ENCODE measurements around the gene OTUB1. TPM values are rescaled to one million over a fixed set of nuclear protein-coding genes. Genes with fewer than 3 reads are reported as not detected.
A peak's percentile ranks its signal among the peaks of the same experiment; 100 is the strongest.

Gene OTUB1
- total RNA-seq, 1 experiment from 2014 or later, result 87.0 TPM

DNA sequence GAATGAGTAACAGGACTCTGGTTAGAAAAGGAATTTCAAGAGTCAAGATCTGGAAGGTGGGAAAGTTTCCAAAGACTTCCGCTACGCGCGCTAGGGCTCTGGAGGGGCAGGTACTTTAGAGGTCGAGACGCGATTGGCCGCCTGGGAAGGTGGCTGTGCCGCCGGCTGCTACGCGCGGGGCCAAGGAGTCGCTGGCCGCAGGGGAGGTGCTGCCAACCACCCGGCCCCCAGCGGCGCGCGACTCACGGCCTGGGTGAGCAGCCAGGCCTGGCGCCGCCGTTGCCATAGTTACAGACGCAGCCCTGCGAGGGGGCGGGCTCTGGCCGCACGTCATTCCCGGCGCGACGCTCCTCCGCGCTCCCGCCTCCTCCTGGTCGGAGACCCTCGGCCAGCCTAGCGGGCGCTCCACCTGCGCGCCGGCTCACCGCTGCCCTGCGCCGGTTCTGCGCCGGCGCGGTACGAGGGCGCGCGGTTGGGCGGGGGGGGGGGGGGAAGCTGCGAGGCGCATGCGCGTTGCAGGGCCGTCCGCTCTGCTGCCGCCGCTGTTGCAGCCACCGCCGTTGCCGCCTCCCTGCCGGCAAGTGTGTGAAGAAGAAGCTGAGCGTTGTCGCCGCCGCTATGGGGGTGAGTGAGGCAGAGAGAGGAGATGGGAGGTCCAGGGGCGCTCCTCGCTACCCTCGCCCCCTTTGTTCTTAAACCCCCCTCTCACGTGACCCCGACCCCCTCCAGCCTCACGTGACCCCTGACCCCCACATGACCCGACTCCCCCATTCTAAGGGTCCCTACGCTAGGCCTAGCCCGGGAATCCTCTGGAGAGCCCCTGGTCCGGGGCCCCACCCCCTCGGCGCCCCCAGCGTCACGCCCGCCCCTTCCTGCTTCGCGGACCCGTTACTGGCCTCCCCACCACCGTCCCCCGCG is 47.5 kb upstream of the OTUB1 start, which contains the start of gene NAA40:
NAA40 (plus strand) TSS at position 524 of the 918 bp plus-strand sequence; CDS start at position 619, 95 bp downstream.
- no peaks in the 10 kb centered on the region for H3K9me2 ChIP-seq (ENCODE audit: insufficient read depth)
- RAD21 ChIA-PET (ENCODE audit: low non-redundant PET in 1 of 2, low total read pairs in 2 of 2, uncharacterized antibody in 2 of 2, unreplicated experiment in 2 of 2), result interaction anchor here (0.6 kb wide), 2 partner anchors 21 to 69 kb away, joined by 3 read pairs; no protein-coding TSS in a partner anchor
- peak; percentile 89 for TF ChIP-seq SP1 (IDR thresholded peaks at IDR 0.05; ENCODE audit: low read depth)
- peak; percentile 90 for TF ChIP-seq EGR1 (IDR thresholded peaks at IDR 0.05; ENCODE audit: low read depth)
- peak; percentile 38 for TF ChIP-seq POLR2A (IDR thresholded peaks at IDR 0.05; ENCODE audit: borderline replicate concordance, extremely low read depth, insufficient read depth, insufficient read length)
- TF ChIP-seq FOSL1 (IDR thresholded peaks at IDR 0.05; ENCODE audit: low read depth), result no peak
- TF ChIP-seq, protein P1, sequence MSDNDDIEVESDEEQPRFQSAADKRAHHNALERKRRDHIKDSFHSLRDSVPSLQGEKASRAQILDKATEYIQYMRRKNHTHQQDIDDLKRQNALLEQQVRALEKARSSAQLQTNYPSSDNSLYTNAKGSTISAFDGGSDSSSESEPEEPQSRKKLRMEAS (IDR thresholded peaks at IDR 0.05), result peak; percentile 72; the same call in 1 of the 2 replicates
- TF ChIP-seq SRF (IDR thresholded peaks at IDR 0.05; ENCODE audit: low read depth), result peak; percentile 95
- peak; percentile 72 for TF ChIP-seq POLR2AphosphoS5 (IDR thresholded peaks at IDR 0.05; ENCODE audit: low read depth, low read length)
- 0 out of 2 replicates have a peak, but pooled peaks have one; percentile 14 for TF ChIP-seq ZFX (IDR thresholded peaks at IDR 0.05)
- peak; percentile 89 for TF ChIP-seq SIN3A (IDR thresholded peaks at IDR 0.05; ENCODE audit: low read depth)
- TF ChIP-seq CBX3 (IDR thresholded peaks at IDR 0.05; ENCODE audit: low read depth), result peak; percentile 65; the same call in 1 of the 2 replicates
- no peak for TF ChIP-seq JUND (IDR thresholded peaks at IDR 0.05)
- peak; percentile 28 for TF ChIP-seq TCF7L2 (IDR thresholded peaks at IDR 0.05; ENCODE audit: borderline replicate concordance, extremely low read depth, insufficient read depth, insufficient read length)
- TF ChIP-seq, protein P2, sequence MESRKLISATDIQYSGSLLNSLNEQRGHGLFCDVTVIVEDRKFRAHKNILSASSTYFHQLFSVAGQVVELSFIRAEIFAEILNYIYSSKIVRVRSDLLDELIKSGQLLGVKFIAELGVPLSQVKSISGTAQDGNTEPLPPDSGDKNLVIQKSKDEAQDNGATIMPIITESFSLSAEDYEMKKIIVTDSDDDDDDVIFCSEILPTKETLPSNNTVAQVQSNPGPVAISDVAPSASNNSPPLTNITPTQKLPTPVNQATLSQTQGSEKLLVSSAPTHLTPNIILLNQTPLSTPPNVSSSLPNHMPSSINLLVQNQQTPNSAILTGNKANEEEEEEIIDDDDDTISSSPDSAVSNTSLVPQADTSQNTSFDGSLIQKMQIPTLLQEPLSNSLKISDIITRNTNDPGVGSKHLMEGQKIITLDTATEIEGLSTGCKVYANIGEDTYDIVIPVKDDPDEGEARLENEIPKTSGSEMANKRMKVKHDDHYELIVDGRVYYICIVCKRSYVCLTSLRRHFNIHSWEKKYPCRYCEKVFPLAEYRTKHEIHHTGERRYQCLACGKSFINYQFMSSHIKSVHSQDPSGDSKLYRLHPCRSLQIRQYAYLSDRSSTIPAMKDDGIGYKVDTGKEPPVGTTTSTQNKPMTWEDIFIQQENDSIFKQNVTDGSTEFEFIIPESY (IDR thresholded peaks at IDR 0.05; ENCODE audit: extremely low read depth, insufficient replicate concordance, low read length), result no peak
- no peaks in the 10 kb centered on the region for H3K27me3 ChIP-seq (ENCODE audit: insufficient read depth, low read length)
- peak within 1 kb of the TSS; percentile 99 for H2AFZ ChIP-seq (ENCODE audit: low read depth, low read length, poor library complexity, severe bottlenecking)
- H3K4me2 ChIP-seq (ENCODE audit: low read length), result peak within 1 kb of the TSS; percentile 100
- intact Hi-C loops (cut with micrococcal nuclease), result loop anchor here (1.0 kb wide), 2 partner anchors 19 to 48 kb away; partner anchors contain the start of gene OTUB1
- H3K4me1 ChIP-seq (ENCODE audit: control insufficient read depth in 1 of 2, insufficient read depth in 2 of 2, low read length in 2 of 2), result peaks cover 10 to 31% of the 10 kb centered on the region in 2 experiments
- peak within 1 kb of the TSS; percentile 92 to 97 for H3K4me3 ChIP-seq (replicated peaks in 1 of 2; ENCODE audit: low read depth in 1 of 2, low read length in 2 of 2)
- H3K36me3 ChIP-seq (ENCODE audit: control insufficient read depth in 1 of 2, insufficient read depth in 2 of 2, low read length in 2 of 2), result no peaks in the 10 kb centered on the region
- peaks cover 49% of the 10 kb centered on the region for H3K79me2 ChIP-seq (ENCODE audit: insufficient read depth, low read length)
- H4K20me1 ChIP-seq (ENCODE audit: insufficient read depth), result no peaks in the 10 kb centered on the region
- peak; percentile 95 for ATAC-seq
- POLR2A ChIA-PET, result no interaction called here
- peak within 1 kb of the TSS; percentile 87 for H3K27ac ChIP-seq (ENCODE audit: low read depth, low read length)
- peak; percentile 96 for DNase-seq (ENCODE audit: low read depth, low spot score)
- H3K9me3 ChIP-seq (ENCODE audit: control insufficient read depth in 1 of 2, insufficient read depth in 1 of 2, low read depth in 1 of 2, low read length in 2 of 2), result no peaks in the 10 kb centered on the region
- BruUV-seq (replicated peaks), result no TSS peak
- CTCF ChIA-PET, result interaction anchor here (0.8 kb wide), 1 partner anchor 101 kb away, joined by 3 read pairs; no protein-coding TSS in a partner anchor
- H3K9ac ChIP-seq (ENCODE audit: low read length), result peak within 1 kb of the TSS; percentile 89
